Epithelial cell of esophagus (primary cell): ENCODE data around the gene ADCK1.

ENCODE experiments used
- DNase-seq: peaks from one replicate; pipeline ENCODE4 v3.0.0; 2010; ENCODE audit warnings: low read depth
- H3K4me3 ChIP-seq: 2 replicates; pipeline ENCODE4 v1.5.1; 2011; ENCODE audit warnings: mild to moderate bottlenecking, low read length, control low read depth
- TF ChIP-seq, protein P1 (sequence below): IDR thresholded peaks from 2 replicates; pipeline ENCODE4 v1.5.1; 2011; ENCODE audit warnings: low read depth, mild to moderate bottlenecking, low read length, control low read depth, inconsistent platforms; ENCODE audit not compliant: insufficient read depth; ENCODE audit errors: missing control alignments

Gene ADCK1

DNA sequence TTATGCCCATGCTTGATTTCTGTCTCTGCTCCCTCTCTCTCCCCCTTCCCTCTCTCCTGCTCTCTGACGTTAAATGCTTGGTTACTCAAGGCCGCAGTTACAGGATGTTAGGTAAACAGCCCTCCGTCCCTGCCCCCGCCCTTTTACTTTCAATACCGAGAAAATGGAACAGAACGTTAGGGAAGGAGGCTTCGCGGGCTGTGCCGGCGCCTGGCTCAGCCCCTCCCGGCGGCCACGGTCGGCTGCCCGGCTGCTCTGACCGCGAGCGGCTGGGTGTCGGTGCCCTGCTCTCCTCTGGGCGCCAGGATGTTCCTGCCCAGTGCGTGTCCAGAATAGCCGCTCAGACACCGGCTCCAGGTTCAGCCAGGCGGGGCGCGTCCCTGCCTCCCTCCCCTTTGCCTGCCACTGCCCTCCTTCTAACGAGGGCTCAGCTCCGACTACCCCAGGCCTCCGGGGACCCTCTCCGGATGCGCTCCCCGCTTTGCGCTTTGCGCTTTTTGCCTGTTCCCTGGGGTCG, 166.1 kb downstream of the ADCK1 start:
- peak overlapping the region; percentile 10 for H3K4me3 ChIP-seq
- TF ChIP-seq, protein P1, sequence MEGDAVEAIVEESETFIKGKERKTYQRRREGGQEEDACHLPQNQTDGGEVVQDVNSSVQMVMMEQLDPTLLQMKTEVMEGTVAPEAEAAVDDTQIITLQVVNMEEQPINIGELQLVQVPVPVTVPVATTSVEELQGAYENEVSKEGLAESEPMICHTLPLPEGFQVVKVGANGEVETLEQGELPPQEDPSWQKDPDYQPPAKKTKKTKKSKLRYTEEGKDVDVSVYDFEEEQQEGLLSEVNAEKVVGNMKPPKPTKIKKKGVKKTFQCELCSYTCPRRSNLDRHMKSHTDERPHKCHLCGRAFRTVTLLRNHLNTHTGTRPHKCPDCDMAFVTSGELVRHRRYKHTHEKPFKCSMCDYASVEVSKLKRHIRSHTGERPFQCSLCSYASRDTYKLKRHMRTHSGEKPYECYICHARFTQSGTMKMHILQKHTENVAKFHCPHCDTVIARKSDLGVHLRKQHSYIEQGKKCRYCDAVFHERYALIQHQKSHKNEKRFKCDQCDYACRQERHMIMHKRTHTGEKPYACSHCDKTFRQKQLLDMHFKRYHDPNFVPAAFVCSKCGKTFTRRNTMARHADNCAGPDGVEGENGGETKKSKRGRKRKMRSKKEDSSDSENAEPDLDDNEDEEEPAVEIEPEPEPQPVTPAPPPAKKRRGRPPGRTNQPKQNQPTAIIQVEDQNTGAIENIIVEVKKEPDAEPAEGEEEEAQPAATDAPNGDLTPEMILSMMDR: no peak
- DNase-seq: peak; percentile 37

DNA sequence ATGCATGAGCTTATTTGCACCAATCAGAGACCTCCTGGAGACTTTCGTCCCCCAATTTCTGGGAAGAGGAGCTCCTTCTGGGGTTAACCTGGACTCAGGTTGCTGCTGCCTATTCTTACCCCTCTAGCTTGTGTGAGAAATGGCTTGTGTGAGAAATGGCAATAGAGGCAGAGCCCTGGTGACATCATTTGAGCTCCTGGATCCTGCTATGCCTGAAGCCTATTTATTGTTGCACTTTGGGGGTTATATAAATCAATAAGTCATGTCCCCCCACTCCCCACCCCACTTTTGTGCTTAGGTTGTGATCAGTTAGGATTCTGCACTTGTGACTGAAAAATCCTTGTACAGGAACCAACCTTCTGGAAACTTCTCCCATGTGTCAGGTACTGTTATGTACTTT, 167.2 kb downstream of the ADCK1 start:
- no peak overlapping the region for H3K4me3 ChIP-seq
- TF ChIP-seq, protein P1: no peak
- no peak for DNase-seq

DNA sequence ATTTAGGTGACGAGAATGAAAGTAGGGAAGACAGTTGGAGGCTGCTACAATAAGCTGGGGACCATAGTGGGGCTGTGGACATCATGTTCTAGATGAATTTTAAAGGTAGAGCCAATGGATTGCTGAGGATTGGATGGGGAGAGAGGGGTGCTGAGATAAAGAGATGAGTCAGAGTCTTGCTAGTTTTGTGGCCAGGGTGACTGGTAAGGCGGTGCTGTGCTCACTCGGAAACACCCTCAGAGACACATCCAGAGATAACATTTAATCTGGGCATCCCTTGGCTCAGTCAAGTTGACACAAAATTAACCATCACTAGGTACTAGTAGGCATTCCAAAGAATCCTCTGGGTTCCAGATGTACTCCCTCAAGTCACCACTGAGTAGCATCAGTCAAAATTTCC, 170.7 kb downstream of the ADCK1 start:
- no peak overlapping the region for H3K4me3 ChIP-seq
- DNase-seq: no peak
- TF ChIP-seq, protein P1: no peak

DNA sequence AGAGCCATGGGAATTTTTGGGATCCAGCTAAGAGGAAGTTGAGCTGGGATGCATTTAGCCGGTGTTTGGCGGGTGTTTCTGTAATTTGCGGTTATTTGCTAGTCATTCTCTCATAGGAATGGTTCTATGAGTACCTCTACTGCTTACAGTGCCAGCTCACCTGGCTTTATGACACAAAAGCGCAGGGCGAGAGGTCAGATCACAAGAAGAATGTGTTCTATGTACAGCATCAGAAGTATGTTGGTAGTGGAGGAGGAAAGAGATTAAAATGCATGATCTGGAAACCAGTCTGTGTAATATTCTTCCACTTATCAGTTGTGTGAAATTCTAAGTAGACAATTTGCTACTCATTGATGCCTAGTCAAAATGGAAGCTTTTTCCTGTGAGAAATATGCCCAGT, 173.3 kb downstream of the ADCK1 start:
- TF ChIP-seq, protein P1: no peak
- DNase-seq: no peak
- H3K4me3 ChIP-seq: no peak overlapping the region

DNA sequence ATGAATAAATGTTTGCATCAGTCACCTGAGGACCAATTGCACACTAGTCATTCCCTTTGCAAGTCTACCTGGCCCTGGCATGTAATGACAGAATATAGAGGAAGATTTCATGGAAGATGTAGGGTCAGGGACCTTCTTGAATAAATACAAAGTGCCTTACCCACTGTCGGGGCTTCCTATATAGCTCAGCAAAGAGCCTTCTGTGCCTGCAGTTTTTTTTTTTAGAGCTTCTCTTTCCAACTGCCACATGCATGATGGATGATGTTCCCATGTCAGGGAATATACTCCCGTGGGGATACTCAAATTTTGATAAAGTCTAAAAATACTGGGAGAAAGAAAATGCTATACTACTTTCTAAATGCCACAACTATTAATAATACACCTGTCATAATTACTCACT, 176.7 kb downstream of the ADCK1 start:
- H3K4me3 ChIP-seq: no peak overlapping the region
- DNase-seq: no peak
- TF ChIP-seq, protein P1: no peak

DNA sequence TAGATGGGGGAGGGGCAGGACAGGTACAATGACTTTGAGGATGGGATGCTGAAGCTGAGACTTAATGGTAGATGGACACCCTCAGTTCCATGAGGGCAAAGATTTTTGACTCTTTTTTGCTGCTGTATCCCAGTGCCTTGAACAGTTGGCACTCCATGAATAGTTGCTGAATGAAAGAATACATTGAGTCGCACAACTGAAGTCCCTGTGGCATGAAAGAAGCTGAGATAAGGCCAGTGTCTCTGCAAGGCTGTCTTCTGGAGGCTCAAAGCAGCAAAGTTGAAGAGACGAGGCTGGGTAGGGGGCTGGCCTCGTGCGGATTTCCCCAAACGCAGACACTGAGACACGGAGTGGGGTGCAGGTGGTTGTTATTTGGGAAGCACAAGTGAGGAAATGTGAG, 179.3 kb downstream of the ADCK1 start:
- DNase-seq: no peak
- TF ChIP-seq, protein P1: no peak
- H3K4me3 ChIP-seq: no peak overlapping the region

DNA sequence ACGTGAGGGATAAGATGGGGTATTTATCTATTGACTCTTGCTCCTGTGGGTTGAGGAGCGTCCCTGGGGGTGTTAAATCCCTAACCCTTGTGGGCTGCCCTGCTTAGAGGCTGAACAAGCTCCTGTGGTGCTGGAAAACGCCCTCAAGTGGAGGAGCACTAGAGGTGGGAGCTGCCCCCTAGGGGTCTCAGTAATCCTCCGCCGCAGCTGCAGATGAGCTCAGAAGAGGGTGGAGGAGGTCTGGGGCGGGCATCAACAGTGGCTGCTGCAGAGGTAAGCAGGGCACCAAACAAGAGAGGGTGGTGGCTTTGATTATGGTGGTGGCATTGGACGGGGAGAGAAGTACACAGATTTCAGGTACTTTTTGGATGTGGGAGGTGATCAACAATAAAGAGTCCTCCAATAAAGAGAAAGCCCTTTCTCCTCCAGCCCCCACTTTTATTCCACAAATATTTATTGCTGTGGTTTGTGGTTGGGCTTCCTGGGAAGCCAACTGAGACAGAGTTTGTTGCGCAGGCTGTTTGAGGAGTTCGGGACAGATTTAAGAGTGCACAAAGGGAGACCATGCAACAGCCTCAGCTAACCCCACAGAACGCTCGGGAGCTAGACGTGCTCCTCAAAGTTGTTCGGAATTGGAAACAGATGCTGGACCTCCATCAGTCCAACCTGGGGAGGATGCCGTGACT, 179.9 kb downstream of the ADCK1 start:
- TF ChIP-seq, protein P1: no peak
- H3K4me3 ChIP-seq: no peak overlapping the region
- no peak for DNase-seq
